NCI-H82 (cell line): ENCODE data around the gene LCLAT1.
A peak's percentile ranks its signal among the peaks of the same experiment; 100 is the strongest.
"Not testable (repeated sequence)": the region's sequence is repeated elsewhere in the genome, so short reads cannot be mapped to it uniquely, and the experiment has no call there.

Experiments
- DNase-seq: peaks from one replicate; lab custom pipeline; 2025; lab: John Stamatoyannopoulos, UW

Gene LCLAT1

DNA sequence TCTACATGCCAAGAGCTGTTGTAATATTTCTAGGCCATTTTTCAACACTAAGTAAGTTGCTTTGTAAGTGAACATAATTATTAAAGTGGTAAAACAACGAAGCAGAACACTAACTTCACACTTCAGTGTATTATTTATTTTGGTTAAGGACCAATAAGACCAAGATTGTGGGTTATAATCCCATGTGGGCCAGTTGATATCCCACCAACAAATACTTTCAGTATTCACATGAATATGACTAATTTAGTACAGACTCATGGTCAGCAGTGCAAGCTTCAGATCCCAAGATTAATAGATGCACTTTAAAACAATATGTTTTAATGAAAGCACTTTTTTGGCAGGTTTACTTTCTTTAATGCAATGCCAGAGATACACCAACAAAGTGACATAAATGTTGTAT lies 154.3 kb downstream of the LCLAT1 start:
- DNase-seq = no peak

GRCh38 chr2:30605197-30605596 lies 158.2 kb downstream of the LCLAT1 start:
- DNase-seq = peak; percentile 49

DNA sequence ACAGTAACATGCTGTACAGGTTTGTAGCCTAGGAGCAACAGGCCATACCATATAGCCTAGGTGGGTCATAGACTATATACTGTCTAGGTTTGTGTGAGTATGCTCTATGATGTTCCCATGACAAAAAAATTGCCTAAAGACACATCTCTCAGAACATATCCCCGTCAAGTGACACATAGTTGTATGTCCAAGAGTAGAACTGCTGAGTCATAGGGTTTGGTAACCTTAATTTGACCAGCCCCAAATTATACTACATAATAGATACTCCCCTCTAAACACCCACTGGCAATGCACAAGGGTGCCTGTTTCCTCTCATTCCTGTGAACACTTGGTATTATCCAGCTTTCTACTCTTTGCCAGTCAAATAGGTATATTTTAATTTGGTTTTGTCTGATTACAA lies 161.6 kb downstream of the LCLAT1 start:
- no peak for DNase-seq

DNA sequence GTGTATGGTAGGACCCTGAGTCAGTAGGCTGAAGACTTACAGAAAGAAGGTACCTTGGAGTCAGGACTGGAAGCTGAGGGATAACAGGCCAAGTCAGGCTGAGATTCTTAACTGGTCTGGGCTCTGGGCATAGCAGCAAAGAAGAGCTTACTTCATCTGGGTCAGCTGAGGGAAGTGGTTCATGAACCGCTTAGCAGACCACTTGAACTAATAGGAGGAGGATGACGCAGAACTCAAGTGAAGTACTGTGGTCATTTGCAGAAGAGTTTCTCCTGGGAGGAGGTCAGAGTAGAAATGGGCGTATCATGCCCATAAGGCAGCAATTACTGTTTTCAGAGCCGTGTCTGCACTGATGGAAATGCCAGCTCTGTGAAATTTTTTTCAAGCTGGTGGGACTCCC lies 164.5 kb downstream of the LCLAT1 start:
- DNase-seq = peak; percentile 48

DNA sequence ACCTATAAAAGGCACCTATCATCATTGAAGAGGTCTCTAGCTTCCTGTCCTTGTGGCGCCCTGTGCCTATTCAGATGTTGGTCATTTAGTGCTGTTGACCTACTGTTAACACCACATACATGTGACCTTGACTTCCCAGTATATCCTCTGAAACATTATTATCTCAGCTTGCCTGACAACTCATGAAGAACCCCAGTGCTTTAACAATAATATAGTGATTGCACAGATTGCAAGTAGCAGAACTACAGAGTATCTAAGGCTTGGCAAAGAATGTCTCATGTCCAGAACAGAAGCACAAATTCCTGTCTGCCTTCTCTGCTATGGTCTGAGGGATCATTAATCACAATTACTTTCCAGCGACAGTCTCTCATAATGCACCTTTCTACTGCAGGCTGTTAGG lies 165.3 kb downstream of the LCLAT1 start:
- peak; percentile 76 for DNase-seq

- peak; percentile 59 for DNase-seq
These were observed 166.0 kb downstream of the LCLAT1 start for GRCh38 chr2:30613001-30613400.

DNA sequence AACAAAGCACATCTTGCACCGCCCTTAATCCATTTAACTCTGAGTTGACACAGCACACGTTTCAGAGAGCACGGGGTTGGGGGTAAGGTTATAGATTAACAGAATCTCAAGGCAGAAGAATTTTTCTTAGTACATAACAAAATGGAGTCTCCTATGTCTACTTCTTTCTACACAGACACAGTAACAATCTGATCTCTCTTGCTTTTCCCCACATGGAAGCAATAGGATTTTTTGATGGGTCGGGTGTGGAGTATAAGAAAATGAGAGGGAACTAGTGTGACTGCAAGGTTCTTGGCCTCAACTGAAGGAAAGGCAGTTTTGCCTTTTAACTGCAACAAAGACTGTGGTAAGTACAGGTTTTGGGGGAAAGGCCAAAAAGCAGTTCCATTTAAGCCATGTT lies 167.2 kb downstream of the LCLAT1 start:
- DNase-seq = peak; percentile 37

- DNase-seq = peak; percentile 25
These were observed 168.9 kb downstream of the LCLAT1 start for GRCh38 chr2:30615926-30616325.

DNA sequence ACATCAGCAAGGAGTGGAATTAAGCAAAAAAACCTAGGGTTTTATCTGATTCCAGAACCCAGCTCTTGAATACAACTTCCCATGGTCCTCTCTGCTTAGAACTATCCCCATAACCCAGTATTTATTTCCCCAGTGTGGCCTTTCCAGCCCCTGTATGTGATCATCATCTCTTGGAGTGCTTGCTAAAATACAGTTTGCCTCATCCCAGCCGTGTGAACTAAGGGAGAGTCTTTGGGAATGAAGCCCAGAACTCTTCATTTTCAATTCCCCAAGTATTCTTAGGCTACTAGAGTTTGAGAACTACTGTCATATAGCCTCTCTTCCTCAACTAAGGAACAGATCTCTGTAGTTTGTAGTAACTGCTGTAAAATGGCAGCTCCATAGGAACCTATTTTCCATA lies 173.1 kb downstream of the LCLAT1 start:
- DNase-seq = no peak

DNA sequence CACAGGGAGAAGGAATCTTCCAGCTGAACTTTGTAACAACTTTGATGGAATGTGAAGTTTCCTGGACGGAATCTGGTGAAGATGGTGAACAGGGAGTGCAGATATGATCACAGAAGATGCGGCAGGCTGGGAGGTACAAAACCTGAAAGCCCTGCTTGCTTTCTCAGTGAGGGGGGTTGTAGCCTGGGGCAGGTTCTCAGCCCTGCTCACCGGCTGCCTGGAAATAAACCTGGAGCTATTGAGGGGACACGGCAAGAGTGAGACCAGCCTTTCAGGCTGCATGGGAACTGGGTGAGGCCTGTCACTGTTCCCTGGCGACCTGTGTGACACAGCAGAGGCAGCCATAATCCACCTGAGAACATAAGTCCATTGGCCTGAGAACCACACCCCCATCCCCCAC lies 174.8 kb downstream of the LCLAT1 start:
- no peak for DNase-seq

GRCh38 chr2:30622452-30622851 lies 175.4 kb downstream of the LCLAT1 start:
- no peak for DNase-seq

GRCh38 chr2:30625276-30625675 lies 178.2 kb downstream of the LCLAT1 start:
- DNase-seq = no peak

- DNase-seq = no peak
These were observed 178.7 kb downstream of the LCLAT1 start for GRCh38 chr2:30625701-30626100.

DNA sequence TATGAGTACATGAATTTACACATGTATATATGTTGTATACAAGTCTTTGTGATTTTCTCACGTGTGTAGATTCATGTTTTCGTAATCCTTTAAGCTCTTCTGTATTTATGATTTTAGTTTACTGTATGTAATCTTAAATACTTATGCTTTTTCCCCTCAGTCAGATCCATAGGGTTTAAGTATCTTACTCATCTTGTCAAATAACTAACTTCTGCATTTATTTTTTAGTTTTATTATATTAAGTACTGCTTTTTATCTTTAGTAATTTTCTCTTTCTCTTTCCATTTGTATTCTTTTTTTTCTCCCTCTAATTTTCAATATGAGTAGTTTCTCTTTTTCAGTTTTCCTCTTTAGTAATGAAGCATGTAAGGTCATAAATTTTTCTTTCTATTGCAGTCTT lies 179.4 kb downstream of the LCLAT1 start:
- no peak for DNase-seq

DNA sequence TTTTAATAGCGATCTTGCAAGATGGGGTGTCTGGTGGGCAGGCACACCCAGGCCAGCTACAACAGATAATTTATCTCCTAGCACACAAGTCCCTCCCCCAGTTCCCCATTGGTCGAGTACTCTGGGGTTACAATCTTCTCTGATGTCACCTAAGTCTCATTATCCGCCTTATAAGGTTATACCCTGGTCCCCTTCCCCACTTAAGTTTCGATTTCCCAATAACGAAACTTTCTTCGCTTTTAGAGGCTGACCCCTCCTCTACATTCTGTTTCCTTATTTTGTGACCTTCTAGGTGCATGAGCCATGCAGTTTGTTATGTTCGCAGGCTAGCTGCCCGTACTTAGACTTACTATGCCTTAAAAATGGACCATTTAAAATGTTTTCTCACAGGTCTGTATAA lies 180.1 kb downstream of the LCLAT1 start:
- DNase-seq = no peak

- no peak for DNase-seq
These were observed 181.3 kb downstream of the LCLAT1 start for GRCh38 chr2:30628341-30628740.

DNA sequence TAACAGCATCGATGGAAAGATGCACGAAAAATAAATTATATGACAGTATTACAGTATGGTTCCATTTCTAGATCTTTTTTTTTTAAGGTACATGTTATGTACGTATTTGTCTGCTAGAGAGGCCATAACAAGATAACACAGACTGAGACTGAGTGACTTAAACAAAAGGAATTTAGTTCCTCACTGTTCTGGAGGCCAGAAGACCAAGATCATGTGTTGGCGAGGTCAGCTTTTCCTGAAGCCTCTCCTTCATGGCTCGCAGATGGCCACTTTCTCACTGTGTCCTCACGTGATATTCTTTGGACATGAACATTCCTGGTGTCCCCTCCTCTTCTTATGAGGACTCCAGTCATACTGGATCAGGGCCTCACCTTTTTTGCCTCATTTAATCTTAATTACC lies 182.8 kb downstream of the LCLAT1 start:
- no peak for DNase-seq

- DNase-seq = no peak
These were observed 184.1 kb downstream of the LCLAT1 start for GRCh38 chr2:30631051-30631671.

DNA sequence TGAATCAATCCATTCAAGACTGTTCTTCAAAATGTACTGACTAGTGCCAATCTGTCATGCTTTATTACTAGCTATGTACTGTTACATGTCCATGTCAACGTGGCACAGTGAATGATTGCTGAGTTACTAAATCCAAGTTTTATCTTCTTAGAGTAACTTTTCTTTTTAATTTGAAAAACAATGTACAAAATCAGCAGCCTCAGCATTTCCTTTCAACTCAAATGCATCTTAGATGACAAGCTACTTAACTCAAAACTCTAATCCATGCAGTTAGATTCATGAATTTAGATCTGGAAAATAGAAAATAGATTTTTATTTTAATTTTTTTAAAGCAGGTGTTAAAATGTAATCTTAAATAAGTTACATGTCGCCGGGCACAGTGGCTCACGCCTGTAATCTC lies 186.0 kb downstream of the LCLAT1 start:
- no peak for DNase-seq

DNA sequence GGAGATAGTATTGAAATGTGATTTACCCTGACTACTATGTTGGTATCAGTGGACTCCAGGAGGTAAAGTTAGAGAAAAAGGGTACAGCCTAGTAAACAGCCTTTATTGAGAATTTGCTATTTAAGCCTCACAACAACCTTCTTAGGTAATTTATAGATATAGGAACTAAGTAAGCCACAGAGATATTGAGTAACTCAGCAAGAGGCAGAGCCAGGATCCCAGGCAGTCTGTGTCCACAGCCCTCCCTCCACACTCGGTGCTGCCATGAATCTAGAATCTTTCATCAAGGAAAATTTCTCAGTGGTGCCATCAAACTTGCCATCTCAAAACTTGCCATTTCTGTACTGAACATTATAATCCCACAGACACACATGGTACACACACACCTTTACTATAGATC lies 189.3 kb downstream of the LCLAT1 start:
- DNase-seq = no peak

DNA sequence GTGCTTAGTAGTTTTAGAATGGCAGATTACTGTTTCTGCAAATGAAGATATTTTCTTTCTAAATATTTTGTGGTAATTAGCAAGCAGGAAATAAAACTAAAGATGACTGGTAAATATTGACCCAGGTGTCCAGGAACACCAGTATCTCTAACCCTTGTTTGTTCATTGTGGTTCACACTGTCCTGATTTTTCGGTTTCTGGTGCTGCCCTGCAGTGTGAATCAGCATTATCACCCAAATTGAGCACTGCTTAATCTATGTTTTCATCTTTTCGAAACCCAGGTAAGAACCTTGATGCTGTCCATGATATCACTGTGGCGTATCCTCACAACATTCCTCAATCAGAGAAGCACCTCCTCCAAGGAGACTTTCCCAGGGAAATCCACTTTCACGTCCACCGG lies 192.8 kb downstream of the LCLAT1 start:
- no peak for DNase-seq

GRCh38 chr2:30641765-30642345 lies 194.8 kb downstream of the LCLAT1 start:
- DNase-seq = no peak

DNA sequence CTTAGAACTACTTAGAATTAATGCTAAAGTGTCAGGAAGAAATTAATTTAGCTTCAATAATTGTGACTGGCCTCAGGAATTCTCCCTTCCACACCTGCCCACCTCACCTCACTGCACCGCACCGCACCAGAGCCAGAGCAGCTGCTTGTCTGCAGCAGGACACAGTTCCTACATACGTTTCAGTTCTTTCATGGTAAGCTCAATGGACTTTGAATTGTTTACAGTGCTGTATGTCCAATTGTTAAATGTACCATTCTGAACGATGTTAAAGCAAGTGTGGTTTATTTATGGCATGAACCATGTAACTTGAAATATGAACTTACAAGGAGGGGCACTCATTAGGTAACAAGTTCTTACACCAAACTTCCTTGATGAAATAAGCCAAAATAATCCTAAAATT lies 196.0 kb downstream of the LCLAT1 start:
- not testable (repeated sequence) for DNase-seq

DNA sequence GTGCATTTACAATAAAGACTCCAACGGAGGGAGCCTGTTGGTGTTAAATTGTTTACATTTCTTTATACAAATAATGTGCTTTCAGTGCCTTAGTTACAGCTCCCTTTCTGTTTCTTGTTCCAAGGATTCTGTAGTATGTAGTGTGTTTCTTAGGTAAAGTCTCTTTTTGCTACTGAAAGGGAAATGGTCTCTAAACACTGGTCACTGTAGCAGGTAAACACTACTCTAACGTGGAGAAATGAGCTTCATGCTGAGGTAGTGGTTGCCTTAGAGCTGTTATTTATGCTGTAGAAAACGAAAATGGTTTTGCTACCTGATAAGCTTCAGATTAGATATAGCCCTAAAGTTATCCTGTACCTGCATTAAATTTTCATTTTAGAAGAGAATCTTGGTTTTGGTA lies 196.6 kb downstream of the LCLAT1 start:
- DNase-seq = no peak
